ENCODE measurements around the gene CMTM7. TPM values are rescaled to one million over a fixed set of nuclear protein-coding genes. Genes with fewer than 3 reads are reported as not detected.

The CMTM7 gene
- total and polyA plus RNA-seq, 2 of the 13 experiments (the other 11 are each of a cell fraction or from before 2014, with no cell fraction given), result 20.9 to 21.4 TPM

- no peak for TF ChIP-seq ZBTB40 (IDR thresholded peaks at IDR 0.05)
- TF ChIP-seq ZBTB40 (CRISPR knock-in tag; IDR thresholded peaks at IDR 0.05), result no peak
- TF ChIP-seq POGZ (CRISPR knock-in tag; IDR thresholded peaks at IDR 0.05), result no peak
- TF ChIP-seq CENPX (CRISPR knock-in tag; IDR thresholded peaks at IDR 0.05), result no peak
- no peak for TF ChIP-seq TBX3 (IDR thresholded peaks at IDR 0.05; ENCODE audit: borderline replicate concordance)
- TF ChIP-seq ERF (CRISPR knock-in tag; IDR thresholded peaks at IDR 0.05), result no peak
- no peak for TF ChIP-seq ZNF749 (CRISPR knock-in tag; IDR thresholded peaks at IDR 0.05; ENCODE audit: borderline replicate concordance)
- no peak for TF ChIP-seq TARDBP (CRISPR knock-in tag; IDR thresholded peaks at IDR 0.05)
- peak; percentile 34; the same call in 1 of the 2 replicates for TF ChIP-seq ZNF430 (CRISPR knock-in tag; IDR thresholded peaks at IDR 0.05)
- TF ChIP-seq RBM22 (optimal IDR thresholded peaks at IDR 0.05; ENCODE audit: low read length), result no peak
- no peak for TF ChIP-seq BCL3 (CRISPR knock-in tag; IDR thresholded peaks at IDR 0.05)
- TF ChIP-seq GPN1 (CRISPR knock-in tag; IDR thresholded peaks at IDR 0.05; ENCODE audit: borderline replicate concordance), result no peak
- TF ChIP-seq, protein P1, sequence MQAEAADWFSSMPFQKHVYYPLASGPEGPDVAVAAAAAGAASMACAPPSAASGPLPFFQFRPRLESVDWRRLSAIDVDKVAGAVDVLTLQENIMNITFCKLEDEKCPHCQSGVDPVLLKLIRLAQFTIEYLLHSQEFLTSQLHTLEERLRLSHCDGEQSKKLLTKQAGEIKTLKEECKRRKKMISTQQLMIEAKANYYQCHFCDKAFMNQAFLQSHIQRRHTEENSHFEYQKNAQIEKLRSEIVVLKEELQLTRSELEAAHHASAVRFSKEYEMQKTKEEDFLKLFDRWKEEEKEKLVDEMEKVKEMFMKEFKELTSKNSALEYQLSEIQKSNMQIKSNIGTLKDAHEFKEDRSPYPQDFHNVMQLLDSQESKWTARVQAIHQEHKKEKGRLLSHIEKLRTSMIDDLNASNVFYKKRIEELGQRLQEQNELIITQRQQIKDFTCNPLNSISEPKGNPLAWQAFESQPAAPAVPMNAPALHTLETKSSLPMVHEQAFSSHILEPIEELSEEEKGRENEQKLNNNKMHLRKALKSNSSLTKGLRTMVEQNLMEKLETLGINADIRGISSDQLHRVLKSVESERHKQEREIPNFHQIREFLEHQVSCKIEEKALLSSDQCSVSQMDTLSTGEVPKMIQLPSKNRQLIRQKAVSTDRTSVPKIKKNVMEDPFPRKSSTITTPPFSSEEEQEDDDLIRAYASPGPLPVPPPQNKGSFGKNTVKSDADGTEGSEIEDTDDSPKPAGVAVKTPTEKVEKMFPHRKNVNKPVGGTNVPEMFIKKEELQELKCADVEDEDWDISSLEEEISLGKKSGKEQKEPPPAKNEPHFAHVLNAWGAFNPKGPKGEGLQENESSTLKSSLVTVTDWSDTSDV (CRISPR knock-in tag; IDR thresholded peaks at IDR 0.05), result no peak
- TF ChIP-seq, protein P2, sequence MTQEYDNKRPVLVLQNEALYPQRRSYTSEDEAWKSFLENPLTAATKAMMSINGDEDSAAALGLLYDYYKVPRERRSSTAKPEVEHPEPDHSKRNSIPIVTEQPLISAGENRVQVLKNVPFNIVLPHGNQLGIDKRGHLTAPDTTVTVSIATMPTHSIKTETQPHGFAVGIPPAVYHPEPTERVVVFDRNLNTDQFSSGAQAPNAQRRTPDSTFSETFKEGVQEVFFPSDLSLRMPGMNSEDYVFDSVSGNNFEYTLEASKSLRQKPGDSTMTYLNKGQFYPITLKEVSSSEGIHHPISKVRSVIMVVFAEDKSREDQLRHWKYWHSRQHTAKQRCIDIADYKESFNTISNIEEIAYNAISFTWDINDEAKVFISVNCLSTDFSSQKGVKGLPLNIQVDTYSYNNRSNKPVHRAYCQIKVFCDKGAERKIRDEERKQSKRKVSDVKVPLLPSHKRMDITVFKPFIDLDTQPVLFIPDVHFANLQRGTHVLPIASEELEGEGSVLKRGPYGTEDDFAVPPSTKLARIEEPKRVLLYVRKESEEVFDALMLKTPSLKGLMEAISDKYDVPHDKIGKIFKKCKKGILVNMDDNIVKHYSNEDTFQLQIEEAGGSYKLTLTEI (CRISPR knock-in tag; conservative IDR thresholded peaks at IDR 0.05), result no peak
Observed at GRCh38 chr3:32502118-32502945, 110.7 kb downstream of the CMTM7 start, which contains the start of gene CMTM6 (continued).
